ENCODE data around the gene ZNF230. TPM values are rescaled to one million over a fixed set of nuclear protein-coding genes. Genes with fewer than 3 reads are reported as not detected.

ZNF230 gene
- total RNA-seq, 1 donor from 2014 or later = 6.4 TPM

Small RNAs within 50 kb of the gene (small RNA-seq; reads per million reads assigned to genes)
- not detected for gene AC006213.5 (ENCODE audit: low replicate concordance)

Other genes starting within 250 kb of the ZNF230 start
- 8.4 TPM for gene SMG9, start 248.0 kb upstream of the ZNF230 start, total RNA-seq
- gene KCNN4, start 222.0 kb upstream of the ZNF230 start, total RNA-seq = 0.49 TPM
- 2.7 TPM for gene LYPD5, start 200.5 kb upstream of the ZNF230 start, total RNA-seq
- 25.1 TPM for gene ZNF283, start 175.6 kb upstream of the ZNF230 start, total RNA-seq
- 8.6 TPM for gene ZNF404, start 119.0 kb upstream of the ZNF230 start, total RNA-seq
- gene ZNF45, start 67.7 kb upstream of the ZNF230 start, total RNA-seq = 24.1 TPM
- gene ZNF221, start 51.7 kb upstream of the ZNF230 start, total RNA-seq = 23.8 TPM
- 7.9 TPM for gene ZNF155, start 18.8 kb upstream of the ZNF230 start, total RNA-seq
- 12.0 TPM for gene ZNF222, start 22.4 kb downstream of the ZNF230 start, total RNA-seq
- gene ZNF223, start 49.1 kb downstream of the ZNF230 start, total RNA-seq = 12.0 TPM
- gene ZNF284, start 69.2 kb downstream of the ZNF230 start, total RNA-seq = 8.1 TPM
- gene ZNF224, start 91.4 kb downstream of the ZNF230 start, total RNA-seq = 26.3 TPM
- 11.3 TPM for gene ZNF225, start 110.4 kb downstream of the ZNF230 start, total RNA-seq
- 20.2 TPM for gene ZNF234, start 138.6 kb downstream of the ZNF230 start, total RNA-seq
- gene ZNF226, start 162.1 kb downstream of the ZNF230 start, total RNA-seq = 40.8 TPM
- gene ZNF227, start 209.6 kb downstream of the ZNF230 start, total RNA-seq = 37.1 TPM